ENCODE measurements around the gene DDX43.
"Not testable (repeated sequence)": the region's sequence is repeated elsewhere in the genome, so short reads cannot be mapped to it uniquely, and the experiment has no call there.

The DDX43 gene

GRCh38 chr6:73388800-73389512 is 5.7 kb upstream of the DDX43 start:
- DNase-seq (ENCODE audit: low read depth): peak; percentile 37

DNA sequence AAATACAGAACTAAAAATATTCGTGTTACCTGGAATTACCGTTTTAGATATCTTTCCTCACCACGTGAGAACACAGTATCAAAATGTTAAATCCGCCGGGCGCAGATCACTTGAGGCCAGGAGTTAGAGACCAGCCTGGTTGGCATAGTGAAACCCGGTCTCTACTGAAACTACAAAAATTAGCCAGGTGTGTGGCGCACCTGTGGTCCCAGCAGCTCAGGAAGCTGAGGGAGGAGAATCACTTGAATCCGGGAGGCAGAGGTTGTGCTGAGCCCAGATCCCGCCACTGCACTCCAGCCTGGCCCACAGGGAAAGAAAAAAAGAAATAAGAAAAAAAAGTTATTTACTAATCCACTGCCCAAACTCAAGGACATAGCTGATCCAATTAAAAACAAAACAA is 4.8 kb upstream of the DDX43 start:
- DNase-seq (ENCODE audit: low read depth): no peak

GRCh38 chr6:73391675-73392074 is 3.0 kb upstream of the DDX43 start:
- no peak for DNase-seq (ENCODE audit: low read depth)

DNA sequence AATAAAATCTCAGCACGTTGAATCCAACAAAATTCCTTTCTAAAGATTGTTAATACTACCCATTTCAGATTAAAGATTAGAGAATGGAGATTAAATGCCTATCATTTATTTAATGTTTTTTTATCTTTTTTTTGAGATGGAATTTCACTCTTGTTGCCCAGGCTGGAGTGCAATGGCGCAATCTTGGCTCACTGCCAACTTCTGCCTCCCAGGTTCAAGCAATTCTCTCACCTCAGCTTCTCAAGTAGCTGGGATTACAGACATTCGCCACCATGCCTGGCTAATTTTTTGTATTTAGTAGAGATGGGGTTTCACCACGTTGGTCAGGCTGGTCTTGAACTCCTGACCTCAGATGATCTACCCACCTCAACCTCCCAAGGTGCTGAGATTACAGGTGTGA is 2.4 kb upstream of the DDX43 start:
- DNase-seq (ENCODE audit: low read depth): not testable (repeated sequence)

DNA sequence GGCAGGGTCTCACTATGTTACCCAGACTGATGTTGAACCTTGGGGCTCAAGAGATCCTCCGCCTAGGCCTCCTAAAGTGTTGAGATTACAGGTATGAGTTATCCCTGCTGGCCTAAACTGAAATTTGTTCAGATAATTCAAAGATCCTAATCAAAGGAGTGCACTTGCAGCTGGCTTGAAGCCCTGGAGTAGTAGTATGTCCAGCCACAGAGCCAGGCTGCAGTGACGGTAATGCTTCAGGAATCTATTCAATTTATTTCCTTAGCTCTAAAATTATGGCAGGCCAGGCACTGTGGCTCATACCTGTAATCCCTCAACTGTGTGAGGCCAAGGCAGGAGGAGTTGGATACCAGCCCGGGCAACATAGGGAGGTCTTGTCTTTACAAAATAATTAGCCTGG is 1.4 kb upstream of the DDX43 start:
- DNase-seq (ENCODE audit: low read depth): no peak

GRCh38 chr6:73395875-73396274 is 1.2 kb downstream of the DDX43 start:
- no peak for DNase-seq (ENCODE audit: low read depth)

GRCh38 chr6:73400656-73401055 is 6.0 kb downstream of the DDX43 start:
- no peak for DNase-seq (ENCODE audit: low read depth)

GRCh38 chr6:73409395-73409794 is 14.8 kb downstream of the DDX43 start:
- DNase-seq (ENCODE audit: low read depth): no peak

DNA sequence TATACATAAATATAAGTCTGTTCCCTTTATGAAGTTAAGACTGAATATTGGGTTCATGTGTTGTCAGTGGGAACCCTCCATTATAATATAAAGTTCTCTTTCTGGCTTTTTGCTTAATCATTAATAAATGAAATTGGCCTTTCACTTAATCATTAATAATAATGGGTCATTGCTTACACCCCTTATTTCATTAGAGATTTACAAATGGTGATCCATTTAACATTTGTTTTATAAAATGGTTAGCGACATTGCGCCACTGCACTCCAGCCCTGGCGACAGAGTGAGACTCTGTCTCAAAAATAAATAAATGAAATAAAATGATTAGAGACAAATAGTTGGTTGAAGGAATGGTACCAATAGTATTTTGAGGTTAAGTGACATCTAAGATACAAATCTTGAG is 18.5 kb downstream of the DDX43 start:
- no peak for DNase-seq (ENCODE audit: low read depth)

- DNase-seq (ENCODE audit: low read depth): no peak
Measured at GRCh38 chr6:73418081-73418741, 23.6 kb downstream of the DDX43 start.

- no peak for DNase-seq (ENCODE audit: low read depth)
Measured at GRCh38 chr6:73421534-73421933, 26.9 kb downstream of the DDX43 start.

- no peak for DNase-seq (ENCODE audit: low read depth)
Measured at GRCh38 chr6:73435236-73435635, 40.6 kb downstream of the DDX43 start.

DNA sequence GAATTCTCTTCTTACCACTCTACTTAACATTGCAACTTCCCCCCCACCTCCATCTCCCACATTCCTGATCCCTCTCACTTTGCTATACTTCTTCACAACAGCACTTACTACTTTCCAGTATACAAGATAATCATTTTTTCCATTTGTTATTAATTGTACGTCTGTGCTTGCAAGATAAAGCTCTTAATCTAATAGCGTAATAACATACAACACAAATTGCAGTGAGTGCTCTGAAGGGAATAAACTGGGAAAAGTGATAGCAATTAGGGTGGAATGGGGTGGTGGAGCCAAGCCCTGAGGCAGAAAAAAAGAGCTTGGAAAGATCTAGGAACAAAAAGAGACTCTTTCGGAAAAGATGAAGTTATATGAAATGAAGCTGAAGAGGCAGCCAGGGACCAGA is 48.9 kb downstream of the DDX43 start:
- no peak for DNase-seq (ENCODE audit: low read depth)

GRCh38 chr6:73451223-73452106 is 56.8 kb downstream of the DDX43 start:
- peak; percentile 41 for DNase-seq (ENCODE audit: low read depth)

- peak; percentile 78 for DNase-seq (ENCODE audit: low read depth)
Measured at GRCh38 chr6:73452107-73452461, 57.5 kb downstream of the DDX43 start, which contains the start of gene CGAS. Gene CGAS, minus strand, starts transcription at chr6:73452297. Its CDS starts 116 bp downstream, at chr6:73452181.

DNA sequence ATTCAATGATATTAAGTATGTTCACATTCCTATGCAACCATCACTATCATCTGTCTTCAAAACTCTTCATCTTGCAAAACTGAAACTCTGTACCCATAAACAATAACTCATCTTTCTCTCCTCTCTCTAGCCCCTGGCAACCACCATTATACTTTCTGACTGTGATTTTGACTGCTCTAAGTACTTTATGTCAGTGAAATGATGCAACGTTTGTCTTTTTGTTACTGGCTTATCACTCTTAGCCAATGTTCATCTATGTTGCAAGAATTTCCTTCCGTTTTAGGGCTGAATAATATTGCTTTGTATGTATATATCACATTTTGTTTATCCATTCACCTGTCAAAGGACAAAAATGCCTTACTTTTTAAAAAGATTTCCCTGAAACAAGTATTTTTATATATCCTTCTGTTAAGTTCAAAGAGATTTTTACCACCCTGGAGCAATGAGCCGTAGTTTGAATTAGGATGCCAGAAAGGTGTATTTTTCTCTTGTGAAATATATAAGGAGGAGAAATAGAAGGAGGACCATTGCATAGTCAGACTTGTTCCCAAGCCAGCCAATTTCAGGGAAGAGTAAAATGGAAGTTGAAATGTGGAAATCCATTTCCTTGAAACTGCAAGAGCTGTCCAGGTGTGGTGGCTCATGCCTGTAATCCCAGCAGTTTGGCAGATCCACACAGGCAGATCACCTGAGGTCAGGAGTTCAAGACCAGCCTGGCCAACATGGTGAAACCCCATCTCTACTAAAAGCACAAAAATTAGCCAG is 61.4 kb downstream of the DDX43 start:
- DNase-seq (ENCODE audit: low read depth): peak; percentile 9

- DNase-seq (ENCODE audit: low read depth): not testable (repeated sequence)
Measured at GRCh38 chr6:73459474-73459873, 64.8 kb downstream of the DDX43 start.

- DNase-seq (ENCODE audit: low read depth): no peak
Measured at GRCh38 chr6:73460056-73460455, 65.4 kb downstream of the DDX43 start.

DNA sequence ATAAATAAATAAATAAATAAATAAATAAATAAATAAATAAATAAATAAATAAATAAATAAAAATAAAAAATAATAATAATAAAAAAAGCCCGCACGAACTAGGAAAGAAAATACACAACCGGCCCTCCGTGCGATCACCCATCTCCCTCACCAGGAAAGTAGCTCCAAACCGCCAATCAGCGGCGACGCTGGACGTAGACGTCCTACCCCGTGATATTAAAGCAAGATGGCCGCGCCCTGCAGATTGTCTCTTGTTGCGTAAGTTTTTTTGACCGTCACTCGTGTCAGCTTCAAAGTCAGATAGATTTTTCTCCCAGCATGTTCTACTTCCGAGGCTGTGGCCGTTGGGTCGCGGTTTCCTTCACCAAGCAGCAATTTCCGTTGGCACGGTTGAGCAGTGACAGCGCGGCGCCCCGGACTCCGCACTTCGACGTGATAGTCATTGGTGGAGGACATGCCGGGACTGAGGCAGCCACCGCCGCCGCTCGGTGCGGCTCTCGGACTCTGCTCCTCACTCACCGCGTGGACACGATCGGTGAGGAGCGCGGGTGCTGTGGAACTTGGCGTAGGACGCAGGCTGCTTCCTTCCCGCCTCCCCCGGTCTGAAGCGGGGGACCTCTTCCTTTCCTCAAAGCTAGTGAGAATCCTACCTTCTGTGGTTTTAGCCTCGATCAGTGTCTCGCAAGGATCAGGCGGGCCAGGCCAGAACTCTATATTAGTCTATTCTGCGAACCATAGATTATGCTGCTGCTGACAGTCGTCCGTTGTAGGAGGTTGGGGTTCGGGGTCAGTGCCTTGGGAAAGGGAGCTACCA is 67.1 kb downstream of the DDX43 start, which contains the start of gene MTO1:
Gene MTO1, plus strand, starts transcription at position 201 of the 814 bp plus-strand sequence. Its CDS starts 118 bp downstream, at position 319.
- peak; percentile 89 for DNase-seq (ENCODE audit: low read depth)

Data from fibroblast of gingiva (primary cell).